Measurements from ENCODE around the gene PCDHGA12.
A peak's percentile ranks its signal among the peaks of the same experiment; 100 is the strongest.

PCDHGA12 gene

DNA sequence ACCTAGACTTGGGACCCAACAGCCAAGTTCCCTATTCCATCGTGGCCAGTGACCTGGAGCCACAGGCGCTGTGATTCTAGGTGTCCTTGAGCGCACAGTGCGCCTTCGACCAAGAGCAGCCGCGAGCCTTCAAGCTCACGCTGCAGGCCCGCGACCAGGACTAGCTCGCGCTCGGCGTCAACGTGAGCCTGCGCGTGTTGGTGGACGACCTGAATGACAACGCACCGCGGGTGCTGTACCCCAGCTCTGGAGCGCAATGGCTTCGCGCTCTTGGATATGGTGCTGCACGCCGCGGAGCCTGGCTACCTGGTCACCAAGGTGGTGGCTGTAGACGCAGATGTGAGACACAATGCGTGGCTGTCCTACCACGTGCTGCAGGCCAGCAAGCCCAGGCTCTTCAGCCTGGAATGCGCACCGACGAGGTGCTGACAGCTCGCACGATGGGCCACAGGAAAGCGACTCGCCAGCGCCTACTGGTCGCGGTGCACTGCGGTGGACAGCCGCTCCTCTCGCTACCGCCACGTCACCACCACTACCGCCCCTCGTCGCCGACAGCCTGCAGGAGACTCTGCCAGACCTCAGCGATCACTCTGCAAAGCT lies 11.4 kb downstream of the PCDHGA12 start:
- no peak for DNase-seq

GRCh38 chr5:141465351-141465750 lies 35.0 kb downstream of the PCDHGA12 start:
- no peak for DNase-seq

- peak; percentile 31 for DNase-seq
Observed at GRCh38 chr5:141475625-141476131, 45.4 kb downstream of the PCDHGA12 start, which contains the start of gene PCDHGC3. TSS of gene PCDHGC3 (plus strand) at chr5:141475966. CDS start at chr5:141476117, 151 bp downstream.

- DNase-seq: no peak
Observed at GRCh38 chr5:141476132-141476911, 46.0 kb downstream of the PCDHGA12 start.

GRCh38 chr5:141477044-141477575 lies 46.8 kb downstream of the PCDHGA12 start:
- DNase-seq: no peak

DNA sequence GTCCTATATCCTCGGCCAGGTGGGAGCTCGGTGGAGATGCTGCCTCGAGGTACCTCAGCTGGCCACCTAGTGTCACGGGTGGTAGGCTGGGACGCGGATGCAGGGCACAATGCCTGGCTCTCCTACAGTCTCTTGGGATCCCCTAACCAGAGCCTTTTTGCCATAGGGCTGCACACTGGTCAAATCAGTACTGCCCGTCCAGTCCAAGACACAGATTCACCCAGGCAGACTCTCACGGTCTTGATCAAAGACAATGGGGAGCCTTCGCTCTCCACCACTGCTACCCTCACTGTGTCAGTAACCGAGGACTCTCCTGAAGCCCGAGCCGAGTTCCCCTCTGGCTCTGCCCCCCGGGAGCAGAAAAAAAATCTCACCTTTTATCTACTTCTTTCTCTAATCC lies 47.5 kb downstream of the PCDHGA12 start:
- no peak for DNase-seq

DNA sequence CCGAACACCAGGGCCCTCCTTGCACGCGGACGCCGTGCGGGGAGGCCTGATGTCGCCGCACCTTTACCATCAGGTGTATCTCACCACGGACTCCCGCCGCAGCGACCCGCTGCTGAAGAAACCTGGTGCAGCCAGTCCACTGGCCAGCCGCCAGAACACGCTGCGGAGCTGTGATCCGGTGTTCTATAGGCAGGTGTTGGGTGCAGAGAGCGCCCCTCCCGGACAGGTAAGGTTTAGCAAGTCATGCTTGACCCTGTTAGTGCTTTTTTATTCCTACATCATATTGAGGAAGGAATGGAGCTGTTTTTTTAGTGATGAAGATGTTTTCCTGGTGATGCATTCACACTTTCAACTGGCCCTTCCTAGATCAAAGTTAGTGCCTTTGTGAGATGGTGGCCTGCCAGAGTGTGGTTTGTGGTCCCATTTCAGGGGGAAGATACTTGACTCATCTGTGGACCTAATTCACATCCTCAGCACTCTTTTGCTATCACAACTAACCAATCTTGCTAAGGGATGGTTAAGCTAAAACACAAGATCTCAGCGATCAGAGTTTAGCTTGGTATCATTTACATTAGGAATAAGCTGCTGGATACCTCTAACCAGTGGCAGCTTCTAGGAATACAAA lies 48.1 kb downstream of the PCDHGA12 start:
- no peak for DNase-seq

GRCh38 chr5:141479776-141480175 lies 49.5 kb downstream of the PCDHGA12 start:
- no peak for DNase-seq

Measured in CD4-positive, alpha-beta T cell treated with Interferon gamma for 1 hour (primary cell).